DOHH2 (cell line): ENCODE results near the gene PRR23C.

Experiments
- H3F3A ChIP-seq: fragments of 200-600 bp; sonication (generic), shearing (Covaris generic); 2 replicates; pipeline ENCODE4 v1.6.0; 2016; ENCODE audit warnings: antibody characterized with exemption, mild to moderate bottlenecking; ENCODE audit not compliant: control insufficient read depth, insufficient read depth
- H3K27ac ChIP-seq: fragments of 200-600 bp; sonication (generic); 2 replicates; pipeline ENCODE4 v1.5.1; 2014; ENCODE audit warnings: low read depth, mild to moderate bottlenecking, low read length, moderate library complexity
- H3K27me3 ChIP-seq: fragments of 200-600 bp; sonication (generic); 2 replicates; pipeline ENCODE4 v1.6.1; 2014; ENCODE audit warnings: mild to moderate bottlenecking, low read length, mixed read lengths; ENCODE audit not compliant: control insufficient read depth
- H3K36me3 ChIP-seq: fragments of 200-600 bp; sonication (generic); 2 replicates; pipeline ENCODE4 v1.6.1; 2014; ENCODE audit warnings: mild to moderate bottlenecking, low read length, moderate library complexity, mixed read lengths; ENCODE audit not compliant: control insufficient read depth
- H3K4me1 ChIP-seq: fragments of 200-600 bp; sonication (generic); 2 replicates; pipeline ENCODE4 v1.6.1; 2014; ENCODE audit warnings: mild to moderate bottlenecking, low read length, mixed read lengths; ENCODE audit not compliant: control insufficient read depth
- H3K4me2 ChIP-seq: fragments of 200-600 bp; sonication (generic); 2 replicates; pipeline ENCODE4 v1.6.0; 2014; ENCODE audit warnings: mild to moderate bottlenecking, low read length, moderate library complexity
- H3K4me3 ChIP-seq: fragments of 200-600 bp; sonication (generic); 2 replicates; pipeline ENCODE4 v1.5.1; 2014; ENCODE audit warnings: mild to moderate bottlenecking, low read length, mixed read lengths
- H3K79me2 ChIP-seq: fragments of 200-600 bp; sonication (generic); 2 replicates; pipeline ENCODE4 v1.6.1; 2014; ENCODE audit warnings: mild to moderate bottlenecking, low read length, mixed read lengths; ENCODE audit not compliant: control insufficient read depth
- H3K9me2 ChIP-seq: fragments of 200-600 bp; sonication (generic); replicated peaks from 2 replicates; pipeline ENCODE4 v1.6.1; 2014; ENCODE audit warnings: mild to moderate bottlenecking, low read length, mixed read lengths; ENCODE audit not compliant: control insufficient read depth
- H3K9me3 ChIP-seq: fragments of 200-600 bp; sonication (generic); 2 replicates; pipeline ENCODE4 v1.6.1; 2014; ENCODE audit warnings: antibody characterized with exemption, low read length, mixed read lengths; ENCODE audit not compliant: control insufficient read depth, insufficient read depth
- H4K20me1 ChIP-seq: fragments of 200-600 bp; sonication (generic); 2 replicates; pipeline ENCODE4 v1.6.0; 2014; ENCODE audit warnings: low read depth, mild to moderate bottlenecking, antibody characterized with exemption, low read length, moderate library complexity; ENCODE audit not compliant: control insufficient read depth, insufficient read depth
- EZH2phosphoT487 ChIP-seq: fragments of 200-600 bp; sonication (generic); IDR thresholded peaks from 2 replicates; pipeline ENCODE4 v1.6.1; 2017; ENCODE audit warnings: borderline replicate concordance, mild to moderate bottlenecking, antibody characterized with exemption, low read length, moderate library complexity, mixed read lengths
- TF ChIP-seq, protein P1 (sequence below): fragments of 200-600 bp; sonication (generic); IDR thresholded peaks from one replicate; pipeline ENCODE4 v1.5.1; 2014; ENCODE audit warnings: antibody characterized with exemption, mild to moderate bottlenecking, low read depth, low read length; ENCODE audit not compliant: poor library complexity, severe bottlenecking

PRR23C gene

DNA sequence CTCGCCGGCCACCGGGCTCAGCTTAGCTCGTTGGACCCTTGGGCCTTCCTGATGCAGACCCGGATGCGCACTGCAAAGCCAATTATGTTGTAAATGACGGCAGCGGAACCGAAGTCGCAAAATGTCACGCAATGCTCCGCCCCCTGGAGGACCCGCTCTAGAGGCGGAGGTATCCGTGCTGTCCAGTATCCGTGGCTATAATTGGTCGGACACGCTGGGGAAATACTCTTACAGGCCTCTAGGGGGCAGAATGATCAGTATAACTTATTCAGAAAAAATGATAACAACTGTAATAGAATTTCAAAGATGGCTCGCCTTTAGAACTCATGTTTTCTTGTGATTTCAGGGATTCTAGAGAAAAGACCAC is 23.8 kb downstream of the PRR23C start, which contains the start of gene PRR23B:
PRR23B (minus strand) TSS at position 59 of the 367 bp plus-strand sequence. CDS start 265 bp downstream, outside the sequence.
- H3F3A ChIP-seq = no peaks in the 10 kb centered on the region
- H3K27ac ChIP-seq = no peak within 1 kb of the TSS
- no peak within 1 kb of the TSS for H3K4me2 ChIP-seq
- H3K36me3 ChIP-seq = no peaks in the 10 kb centered on the region
- H3K4me3 ChIP-seq = no peak within 1 kb of the TSS
- no peaks in the 10 kb centered on the region for H3K9me2 ChIP-seq
- H3K9me3 ChIP-seq = no peaks in the 10 kb centered on the region
- no peaks in the 10 kb centered on the region for H3K79me2 ChIP-seq
- H3K4me1 ChIP-seq = no peaks in the 10 kb centered on the region
- no peak for TF ChIP-seq EZH2phosphoT487
- TF ChIP-seq, protein P1, sequence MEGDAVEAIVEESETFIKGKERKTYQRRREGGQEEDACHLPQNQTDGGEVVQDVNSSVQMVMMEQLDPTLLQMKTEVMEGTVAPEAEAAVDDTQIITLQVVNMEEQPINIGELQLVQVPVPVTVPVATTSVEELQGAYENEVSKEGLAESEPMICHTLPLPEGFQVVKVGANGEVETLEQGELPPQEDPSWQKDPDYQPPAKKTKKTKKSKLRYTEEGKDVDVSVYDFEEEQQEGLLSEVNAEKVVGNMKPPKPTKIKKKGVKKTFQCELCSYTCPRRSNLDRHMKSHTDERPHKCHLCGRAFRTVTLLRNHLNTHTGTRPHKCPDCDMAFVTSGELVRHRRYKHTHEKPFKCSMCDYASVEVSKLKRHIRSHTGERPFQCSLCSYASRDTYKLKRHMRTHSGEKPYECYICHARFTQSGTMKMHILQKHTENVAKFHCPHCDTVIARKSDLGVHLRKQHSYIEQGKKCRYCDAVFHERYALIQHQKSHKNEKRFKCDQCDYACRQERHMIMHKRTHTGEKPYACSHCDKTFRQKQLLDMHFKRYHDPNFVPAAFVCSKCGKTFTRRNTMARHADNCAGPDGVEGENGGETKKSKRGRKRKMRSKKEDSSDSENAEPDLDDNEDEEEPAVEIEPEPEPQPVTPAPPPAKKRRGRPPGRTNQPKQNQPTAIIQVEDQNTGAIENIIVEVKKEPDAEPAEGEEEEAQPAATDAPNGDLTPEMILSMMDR = peak; percentile 57
- no peaks in the 10 kb centered on the region for H3K27me3 ChIP-seq
- H4K20me1 ChIP-seq = no peaks in the 10 kb centered on the region

DNA sequence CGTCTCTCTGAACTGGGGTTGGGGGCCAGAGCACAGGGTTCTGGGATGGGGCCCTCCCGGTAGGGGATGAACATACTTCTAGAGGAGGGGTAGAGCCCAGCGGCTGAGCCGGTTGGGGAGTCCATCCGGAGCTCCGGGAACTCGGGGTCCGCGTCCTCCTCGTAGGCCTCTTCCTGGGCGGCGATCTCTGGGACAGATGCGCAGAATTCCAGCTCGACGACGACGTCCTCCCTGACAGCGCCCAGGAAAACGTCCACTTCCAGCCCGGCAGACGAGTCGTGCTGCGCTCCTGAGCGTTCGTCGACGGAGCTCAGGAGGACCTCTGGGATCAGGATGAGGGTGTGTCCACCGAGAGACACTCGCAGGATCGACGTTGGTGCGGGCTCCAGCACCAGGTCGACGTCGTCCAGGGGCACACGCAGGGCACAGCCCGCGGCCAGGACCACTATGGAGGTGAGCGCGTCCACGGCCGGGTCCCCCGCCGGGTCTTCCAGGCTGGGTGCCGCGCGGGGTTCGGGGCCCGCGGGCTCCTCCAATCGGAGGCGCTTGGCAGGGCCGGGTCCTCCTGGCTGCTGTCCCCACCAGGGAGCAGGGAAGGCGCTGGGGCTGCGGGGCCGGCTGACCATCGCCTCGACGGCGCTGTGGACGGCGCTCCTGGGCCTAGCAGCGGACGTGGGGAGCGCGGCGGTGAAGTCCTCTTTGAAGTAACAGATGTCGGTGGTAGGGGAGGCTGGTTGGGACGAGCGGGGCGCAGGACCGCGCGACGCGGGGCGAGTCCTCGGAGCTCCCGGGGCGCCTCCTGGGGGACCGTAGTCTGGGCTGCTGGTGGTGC is 24.4 kb downstream of the PRR23C start:
- Histone ChIP-seq H3K4me2 (no peak overlapping the region), H3K9me2 (no peaks in the 10 kb centered on the region), H3K79me2 (no peaks in the 10 kb centered on the region), H4K20me1 (no peaks in the 10 kb centered on the region), H3K27me3 (no peaks in the 10 kb centered on the region), H3K9me3 (no peaks in the 10 kb centered on the region), H3K36me3 (no peaks in the 10 kb centered on the region), H3K4me1 (no peaks in the 10 kb centered on the region), H3K27ac (no peak overlapping the region), H3K4me3 (no peak overlapping the region), H3F3A (no peaks in the 10 kb centered on the region)
- TF ChIP-seq, protein P1 = no peak
- no peak for TF ChIP-seq EZH2phosphoT487

DNA sequence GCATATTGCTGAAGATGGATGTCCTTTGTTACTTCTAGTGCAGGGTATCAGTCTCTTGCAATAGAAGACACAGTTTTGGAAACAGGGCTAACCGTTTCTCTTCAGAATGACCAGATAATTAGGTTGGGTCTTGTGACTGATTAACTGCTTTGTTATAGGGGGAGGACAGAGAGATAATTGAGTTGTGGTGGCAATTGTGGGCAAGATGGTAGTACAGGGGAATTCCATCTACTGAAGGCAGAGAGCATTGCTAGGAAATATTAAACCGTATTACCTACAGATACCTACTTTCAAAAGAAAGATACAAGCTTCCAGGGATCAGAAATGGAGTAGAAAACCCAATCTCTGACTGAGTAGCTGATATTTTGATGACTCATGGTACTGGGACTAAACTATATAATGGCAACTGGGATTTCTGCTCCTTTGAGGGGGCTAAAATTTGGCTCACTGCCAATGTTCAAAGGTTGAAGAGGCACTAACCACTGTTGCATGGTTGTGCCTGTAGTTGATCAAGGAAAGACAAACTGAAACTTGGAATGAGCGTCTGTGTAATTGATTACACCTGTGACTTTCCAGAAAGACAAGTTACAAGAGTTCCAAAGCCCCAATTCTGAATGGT is 28.2 kb downstream of the PRR23C start:
- H3F3A ChIP-seq = no peaks in the 10 kb centered on the region
- no peaks in the 10 kb centered on the region for H3K4me1 ChIP-seq
- H3K79me2 ChIP-seq = no peaks in the 10 kb centered on the region
- H3K9me3 ChIP-seq = no peaks in the 10 kb centered on the region
- H3K4me3 ChIP-seq = no peak overlapping the region
- no peaks in the 10 kb centered on the region for H3K9me2 ChIP-seq
- TF ChIP-seq, protein P1 = no peak
- no peak for TF ChIP-seq EZH2phosphoT487
- H3K36me3 ChIP-seq = no peaks in the 10 kb centered on the region
- H3K4me2 ChIP-seq = no peak overlapping the region
- no peak overlapping the region for H3K27ac ChIP-seq
- no peaks in the 10 kb centered on the region for H4K20me1 ChIP-seq
- H3K27me3 ChIP-seq = no peaks in the 10 kb centered on the region
